ENCODE results near the gene LRRC36. TPM values are rescaled to one million over a fixed set of nuclear protein-coding genes. Genes with fewer than 3 reads are reported as not detected.

The LRRC36 gene
- total RNA-seq, 1 experiment from 2014 or later: not detected

GRCh38 chr16:67291461-67291860 is 35.2 kb upstream of the LRRC36 start:
- Histone ChIP-seq H3K4me1 (ENCODE audit: control insufficient read depth in 1 of 2, insufficient read depth in 2 of 2, low read length in 2 of 2) (peaks cover 9 to 25% of the 10 kb centered on the region in 2 experiments), H3K36me3 (ENCODE audit: control insufficient read depth in 1 of 2, insufficient read depth in 2 of 2, low read length in 2 of 2) (no peaks in the 10 kb centered on the region), H3K9me3 (ENCODE audit: control insufficient read depth in 1 of 2, insufficient read depth in 1 of 2, low read depth in 1 of 2, low read length in 2 of 2) (no peaks in the 10 kb centered on the region), H3K27ac (ENCODE audit: low read depth, low read length) (no peak overlapping the region), H4K20me1 (ENCODE audit: insufficient read depth) (no peaks in the 10 kb centered on the region), H2AFZ (ENCODE audit: low read depth, low read length, poor library complexity, severe bottlenecking) (no peak overlapping the region), H3K4me2 (ENCODE audit: low read length) (no peak overlapping the region), H3K9ac (ENCODE audit: low read length) (no peak overlapping the region), H3K4me3 (replicated peaks in 1 of 2; ENCODE audit: low read depth in 1 of 2, low read length in 2 of 2) (no peak overlapping the region), H3K9me2 (ENCODE audit: insufficient read depth) (no peaks in the 10 kb centered on the region), H3K27me3 (ENCODE audit: insufficient read depth, low read length) (no peaks in the 10 kb centered on the region), H3K79me2 (ENCODE audit: insufficient read depth, low read length) (no peaks in the 10 kb centered on the region)
- ChIA-PET POLR2A (no interaction called here), RAD21 (ENCODE audit: low non-redundant PET in 1 of 2, low total read pairs in 2 of 2, uncharacterized antibody in 2 of 2, unreplicated experiment in 2 of 2) (no interaction called here), CTCF (no interaction called here)
- DNase-seq (ENCODE audit: low read depth, low spot score) (no peak), ATAC-seq (no peak)
- BruUV-seq (replicated peaks): no TSS peak
- TF ChIP-seq, protein P1, sequence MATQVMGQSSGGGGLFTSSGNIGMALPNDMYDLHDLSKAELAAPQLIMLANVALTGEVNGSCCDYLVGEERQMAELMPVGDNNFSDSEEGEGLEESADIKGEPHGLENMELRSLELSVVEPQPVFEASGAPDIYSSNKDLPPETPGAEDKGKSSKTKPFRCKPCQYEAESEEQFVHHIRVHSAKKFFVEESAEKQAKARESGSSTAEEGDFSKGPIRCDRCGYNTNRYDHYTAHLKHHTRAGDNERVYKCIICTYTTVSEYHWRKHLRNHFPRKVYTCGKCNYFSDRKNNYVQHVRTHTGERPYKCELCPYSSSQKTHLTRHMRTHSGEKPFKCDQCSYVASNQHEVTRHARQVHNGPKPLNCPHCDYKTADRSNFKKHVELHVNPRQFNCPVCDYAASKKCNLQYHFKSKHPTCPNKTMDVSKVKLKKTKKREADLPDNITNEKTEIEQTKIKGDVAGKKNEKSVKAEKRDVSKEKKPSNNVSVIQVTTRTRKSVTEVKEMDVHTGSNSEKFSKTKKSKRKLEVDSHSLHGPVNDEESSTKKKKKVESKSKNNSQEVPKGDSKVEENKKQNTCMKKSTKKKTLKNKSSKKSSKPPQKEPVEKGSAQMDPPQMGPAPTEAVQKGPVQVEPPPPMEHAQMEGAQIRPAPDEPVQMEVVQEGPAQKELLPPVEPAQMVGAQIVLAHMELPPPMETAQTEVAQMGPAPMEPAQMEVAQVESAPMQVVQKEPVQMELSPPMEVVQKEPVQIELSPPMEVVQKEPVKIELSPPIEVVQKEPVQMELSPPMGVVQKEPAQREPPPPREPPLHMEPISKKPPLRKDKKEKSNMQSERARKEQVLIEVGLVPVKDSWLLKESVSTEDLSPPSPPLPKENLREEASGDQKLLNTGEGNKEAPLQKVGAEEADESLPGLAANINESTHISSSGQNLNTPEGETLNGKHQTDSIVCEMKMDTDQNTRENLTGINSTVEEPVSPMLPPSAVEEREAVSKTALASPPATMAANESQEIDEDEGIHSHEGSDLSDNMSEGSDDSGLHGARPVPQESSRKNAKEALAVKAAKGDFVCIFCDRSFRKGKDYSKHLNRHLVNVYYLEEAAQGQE (IDR thresholded peaks at IDR 0.05; ENCODE audit: low read depth): no peak
- TF ChIP-seq RAD21 (IDR thresholded peaks at IDR 0.05; ENCODE audit: low read depth) (no peak), TCF7L2 (IDR thresholded peaks at IDR 0.05; ENCODE audit: borderline replicate concordance, extremely low read depth, insufficient read depth, insufficient read length) (no peak), EGR1 (IDR thresholded peaks at IDR 0.05; ENCODE audit: low read depth) (no peak), SRF (IDR thresholded peaks at IDR 0.05; ENCODE audit: low read depth) (no peak), ZFX (IDR thresholded peaks at IDR 0.05) (no peak)
- TF ChIP-seq, protein P2, sequence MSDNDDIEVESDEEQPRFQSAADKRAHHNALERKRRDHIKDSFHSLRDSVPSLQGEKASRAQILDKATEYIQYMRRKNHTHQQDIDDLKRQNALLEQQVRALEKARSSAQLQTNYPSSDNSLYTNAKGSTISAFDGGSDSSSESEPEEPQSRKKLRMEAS (IDR thresholded peaks at IDR 0.05): no peak
- intact Hi-C loops (cut with micrococcal nuclease): no loop called here
